Stimulated activated naive CD8-positive, alpha-beta T cell treated with anti-CD3 and anti-CD28 coated beads, Interleukin-15, Interleukin-2, amounts not matched to agents 100 U/mL and 50 U/mL, for 24 hours (primary cell): ENCODE data around the gene GFRA1.

Experiments
- ATAC-seq: fragments of 150-1000 bp; cut with Tn5 transposase; one replicate; pipeline ENCODE4 v1.10.0; 2021
- DNase-seq: peaks from one replicate; pipeline ENCODE4 v3.0.0; 2021

GFRA1 gene

DNA sequence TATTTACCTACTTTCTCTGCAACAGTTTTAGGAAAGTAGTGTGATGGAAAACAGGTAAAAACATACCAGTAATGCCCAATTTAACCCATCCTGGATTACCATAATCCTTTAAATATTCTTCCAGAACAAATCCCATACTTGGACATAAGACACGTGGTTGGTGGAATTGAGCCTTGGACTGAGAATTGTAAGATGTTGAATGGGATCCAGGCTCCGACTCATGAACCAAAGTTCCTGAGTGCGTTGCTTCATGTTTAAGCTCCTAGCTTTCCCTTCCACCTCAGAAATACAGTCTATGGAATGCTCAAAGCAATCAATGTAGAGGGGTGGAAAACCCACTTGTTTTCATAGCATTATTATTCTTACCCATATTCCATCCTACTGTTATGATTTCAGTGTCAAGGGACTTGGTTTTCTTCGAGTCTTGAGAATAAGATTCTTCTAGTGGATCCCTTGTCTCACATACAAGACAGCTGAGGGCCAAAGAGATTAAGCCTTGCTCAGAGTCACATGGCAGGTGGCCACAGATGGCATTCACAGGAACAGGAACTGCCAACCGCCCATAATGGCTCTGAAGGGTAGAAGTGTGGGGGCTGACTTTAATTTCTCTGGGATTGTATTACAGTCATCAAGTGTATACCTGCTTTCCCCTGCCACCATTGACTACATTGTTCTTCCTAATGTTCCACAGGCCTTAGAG is 171.2 kb downstream of the GFRA1 start:
- DNase-seq, result no peak
- no peak for ATAC-seq

DNA sequence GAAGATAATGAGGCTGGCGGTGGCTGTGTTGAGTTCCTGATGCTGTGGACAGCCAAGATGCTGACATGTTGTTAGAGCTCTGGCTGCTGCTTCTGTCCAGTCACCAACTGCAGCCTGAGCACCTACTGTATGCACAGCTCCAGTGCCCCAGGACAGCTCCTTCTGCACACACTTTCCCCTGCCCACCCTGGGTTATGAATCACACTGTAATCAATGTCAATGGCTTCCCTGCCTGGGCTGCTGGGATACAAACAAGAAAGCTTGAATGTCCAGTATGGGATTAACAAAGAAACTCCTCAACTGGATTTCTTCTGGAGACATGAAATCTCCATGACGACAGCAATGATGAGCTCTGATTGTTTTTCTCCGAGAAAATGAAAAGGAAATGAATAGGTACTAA is 172.0 kb downstream of the GFRA1 start:
- ATAC-seq (no peak), DNase-seq (no peak)

DNA sequence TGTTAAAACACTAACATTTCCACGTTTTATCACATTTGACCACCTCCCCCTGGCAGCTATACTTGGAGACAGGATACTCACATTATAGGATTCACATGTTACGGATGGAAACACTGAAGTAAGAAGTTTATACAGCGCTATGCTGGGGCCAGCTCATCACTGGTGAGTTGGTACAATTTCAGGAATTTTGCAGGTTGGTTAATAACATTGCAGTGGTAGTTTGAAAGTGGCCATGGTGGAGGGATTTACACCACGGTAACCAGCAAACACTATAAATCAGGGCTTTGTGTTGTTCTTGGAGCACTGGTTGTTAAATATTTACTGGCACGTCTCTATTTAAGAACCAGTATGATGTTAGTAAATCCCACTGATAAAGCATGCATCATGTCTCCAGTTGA is 174.0 kb downstream of the GFRA1 start:
- ATAC-seq, result no peak
- DNase-seq, result no peak

DNA sequence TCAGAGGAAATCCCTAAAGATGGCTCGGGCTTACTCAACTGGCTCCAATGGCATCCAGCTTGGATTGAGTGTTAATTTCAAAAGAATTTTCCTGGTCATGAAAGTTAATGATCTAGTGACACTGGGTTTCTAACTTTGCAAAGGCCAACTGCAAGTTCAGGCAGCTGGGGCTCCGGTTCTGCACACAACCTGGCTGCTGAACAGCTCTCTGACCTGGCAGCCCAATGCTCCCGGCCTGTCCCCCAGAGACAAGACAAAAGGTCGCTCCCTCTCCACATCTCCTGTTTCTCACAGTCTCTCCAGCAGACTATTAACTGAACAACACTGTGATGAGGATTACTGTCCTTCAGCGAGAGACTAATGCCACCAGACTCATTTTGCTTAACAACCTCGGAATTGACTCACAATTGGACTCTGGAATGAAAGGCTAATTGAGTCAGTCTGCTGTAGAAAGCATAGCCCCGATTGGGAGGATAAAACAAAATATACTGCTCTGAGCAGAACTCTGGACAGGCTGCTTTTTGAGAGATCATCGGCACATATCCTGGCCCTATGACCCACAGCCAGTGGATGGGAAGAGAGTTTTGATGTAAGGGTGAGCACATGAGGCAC is 174.5 kb downstream of the GFRA1 start:
- ATAC-seq, result no peak
- DNase-seq, result no peak

DNA sequence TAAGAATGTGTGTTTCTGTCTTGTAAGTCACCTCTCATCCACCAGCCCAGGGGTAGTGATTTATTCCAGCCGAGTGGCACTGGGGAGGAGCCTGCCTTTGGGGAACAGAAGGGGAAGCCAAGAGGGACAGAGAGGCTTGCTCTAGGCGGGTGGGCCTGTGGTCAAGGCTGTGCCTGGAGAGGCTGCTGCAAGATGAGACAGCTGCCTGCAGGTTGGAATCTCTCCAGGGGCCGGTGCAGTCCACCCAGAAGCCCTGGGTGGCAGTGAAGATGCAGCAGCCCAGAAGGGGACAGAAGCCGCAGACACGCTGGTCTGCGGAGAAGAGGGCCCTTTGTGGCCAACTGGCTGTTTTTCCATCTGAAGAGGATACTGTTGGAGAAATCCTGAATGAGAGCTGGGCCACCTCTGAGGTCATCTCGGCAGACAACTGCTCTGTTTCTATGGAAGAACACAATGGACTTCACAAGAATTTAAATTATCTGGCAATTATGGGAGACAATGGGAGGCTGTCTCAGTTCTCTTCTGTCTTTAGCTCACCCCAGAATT is 175.7 kb downstream of the GFRA1 start:
- ATAC-seq (no peak), DNase-seq (no peak)

DNA sequence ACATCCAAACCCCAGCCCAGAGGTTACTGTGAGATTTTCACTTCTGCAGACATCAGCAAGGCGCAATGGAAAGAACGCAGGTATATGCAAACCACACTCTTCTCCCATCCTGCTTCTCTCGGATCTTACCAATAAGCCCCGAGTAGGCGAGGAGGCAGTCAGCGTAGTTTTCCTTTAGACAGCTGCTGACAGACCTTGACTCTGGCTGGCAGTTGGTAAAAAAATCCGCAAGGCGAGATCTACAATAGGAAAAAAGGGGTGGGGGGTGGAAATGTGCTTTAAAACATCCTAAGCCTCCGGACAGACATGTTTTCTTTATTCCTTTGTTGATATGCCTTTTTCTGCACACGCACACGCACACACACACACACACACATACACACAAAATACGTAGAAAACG is 176.5 kb downstream of the GFRA1 start:
- no peak for ATAC-seq
- no peak for DNase-seq

DNA sequence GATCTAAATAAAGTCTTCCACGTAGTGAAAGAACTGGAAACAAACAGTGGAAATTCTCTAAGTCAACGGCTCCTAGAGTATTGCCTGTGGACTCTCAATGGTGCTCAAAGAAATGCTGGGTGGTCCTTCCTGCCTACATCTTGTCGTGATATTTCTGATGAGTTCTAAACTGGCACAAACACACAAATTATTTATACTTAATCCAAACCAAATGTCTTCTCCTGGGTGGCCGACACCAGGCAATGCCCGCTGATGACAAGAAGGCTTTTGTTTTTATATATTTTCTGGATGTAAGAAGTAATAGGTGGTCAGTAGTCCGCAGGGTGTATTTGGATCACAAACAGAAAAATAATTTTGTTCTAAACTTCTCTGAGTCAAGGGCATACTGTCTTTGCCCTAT is 178.7 kb downstream of the GFRA1 start:
- ATAC-seq, result no peak
- DNase-seq, result no peak

DNA sequence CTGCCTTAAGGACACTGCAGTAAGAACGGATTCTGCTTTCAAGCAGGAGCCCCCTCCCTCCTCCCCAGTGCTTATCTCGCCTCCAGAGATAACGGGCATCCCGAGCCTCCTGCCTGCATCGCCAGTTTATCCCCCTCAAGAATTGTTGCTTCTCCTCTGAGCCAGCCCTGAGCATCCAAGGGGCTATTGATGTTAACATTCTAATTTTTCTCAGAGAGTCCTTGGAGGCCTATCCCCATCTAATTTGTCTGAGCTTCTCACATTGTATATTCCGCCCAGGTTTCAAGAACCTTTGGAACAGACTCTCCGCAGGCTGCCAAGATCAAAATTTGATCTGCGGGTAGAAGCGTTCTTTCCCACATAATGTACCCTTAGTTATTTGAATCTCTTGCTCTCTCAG is 180.0 kb downstream of the GFRA1 start:
- no peak for DNase-seq
- no peak for ATAC-seq

DNA sequence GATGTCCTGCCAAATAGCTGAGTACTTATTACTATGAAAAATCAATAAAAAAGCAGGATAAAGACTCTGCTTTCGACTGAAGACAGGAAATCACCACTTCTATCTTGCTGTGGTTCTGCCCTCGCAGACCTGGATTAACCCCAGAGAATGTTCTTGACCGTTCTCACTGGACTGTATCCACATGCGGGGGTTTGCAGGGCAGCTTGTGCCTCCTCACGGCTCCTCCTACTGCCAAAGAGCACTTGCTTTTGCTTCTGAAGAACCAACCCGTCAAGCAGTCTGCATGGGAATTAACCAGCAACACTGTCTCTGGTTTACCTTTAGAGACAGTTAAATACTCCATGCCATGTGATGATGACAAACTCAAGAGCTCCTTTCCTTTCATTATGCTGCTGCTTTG is 184.0 kb downstream of the GFRA1 start:
- DNase-seq, result no peak

DNA sequence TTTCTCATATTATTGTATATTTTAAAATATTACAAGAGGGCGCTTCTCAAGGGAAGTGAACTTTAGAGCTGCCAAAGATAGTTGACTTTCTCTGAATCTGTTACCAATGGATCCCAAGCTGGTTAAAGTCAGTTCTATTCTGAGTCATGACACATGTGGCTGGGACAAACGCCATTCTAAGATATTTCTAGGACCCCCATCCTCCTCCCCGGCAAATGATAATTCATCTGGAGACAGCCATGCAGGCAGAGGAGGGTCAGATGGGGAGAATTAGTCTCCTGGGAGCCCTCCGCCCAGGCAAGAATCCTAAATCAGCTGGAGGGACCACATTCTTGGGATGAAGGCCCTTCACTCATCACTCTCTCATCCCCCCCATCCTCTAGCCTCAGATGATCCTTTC is 187.7 kb downstream of the GFRA1 start:
- no peak for DNase-seq
- ATAC-seq, result no peak

More for the DNA sequence above, 184.0 kb downstream of the GFRA1 start:
- no peak for ATAC-seq

DNA sequence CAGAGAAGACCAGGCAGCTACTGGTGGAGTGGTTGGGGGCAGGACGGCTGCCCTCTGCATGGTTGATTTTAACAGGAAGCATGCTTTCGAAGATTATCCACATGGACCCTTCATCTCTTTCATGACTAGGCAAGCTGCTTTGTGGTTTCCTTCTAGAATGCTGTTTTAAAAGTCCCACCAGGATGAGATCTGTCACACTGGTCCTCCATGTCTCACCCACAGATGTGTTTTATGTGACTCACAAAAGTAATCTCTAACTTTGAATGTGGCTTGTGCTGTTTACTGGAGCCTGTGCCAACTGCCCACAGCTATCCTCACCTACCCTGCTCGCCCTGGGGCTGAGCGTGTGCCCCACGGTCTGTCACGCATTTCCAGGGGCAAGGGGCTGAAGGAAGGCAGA is 188.8 kb downstream of the GFRA1 start:
- ATAC-seq, result no peak
- no peak for DNase-seq

DNA sequence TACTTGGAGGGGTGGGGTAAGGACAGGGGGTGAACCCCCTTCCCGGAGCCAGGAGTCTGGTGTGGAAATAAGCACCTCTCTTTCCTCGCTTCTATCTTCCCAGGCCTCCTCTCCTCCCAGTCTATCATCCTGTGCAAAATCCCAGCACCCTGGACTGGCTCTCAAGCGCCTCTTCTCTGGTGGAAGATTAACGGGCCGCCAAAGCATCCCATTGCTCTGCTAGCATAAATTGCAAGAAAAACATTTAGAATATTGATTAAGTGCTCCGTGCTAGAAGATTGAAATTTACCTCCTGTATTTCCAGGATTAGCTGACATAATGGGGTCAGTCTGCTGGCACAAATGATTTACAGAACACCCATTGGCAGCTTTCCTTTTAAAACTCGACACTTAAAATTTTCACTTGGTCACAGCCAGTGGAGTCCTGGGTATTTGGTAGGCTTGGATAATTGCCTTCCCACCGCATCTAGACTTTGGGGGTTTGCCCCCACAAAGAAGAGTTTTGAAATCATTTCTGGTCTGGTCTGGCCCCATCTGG is 189.7 kb downstream of the GFRA1 start:
- ATAC-seq (no peak), DNase-seq (no peak)

DNA sequence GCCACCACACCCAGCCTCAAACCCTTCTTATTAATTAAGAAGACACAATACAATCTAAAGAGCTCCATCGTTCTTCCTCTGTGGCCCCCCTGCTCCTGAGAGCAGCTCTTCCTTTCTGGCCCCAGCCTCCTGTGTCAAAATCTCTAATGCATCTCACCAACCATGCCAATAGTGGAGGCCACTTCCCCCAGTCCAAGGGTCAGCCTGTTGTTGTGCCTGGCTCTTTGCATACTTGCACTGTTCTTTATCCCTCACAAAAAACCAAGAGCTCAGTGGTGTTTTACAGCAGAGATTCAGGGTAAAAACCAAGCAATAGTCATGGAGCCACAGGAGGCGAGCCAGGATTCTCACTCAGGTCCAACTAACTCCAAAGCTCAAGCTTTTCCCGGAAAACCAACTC is 190.2 kb downstream of the GFRA1 start:
- no peak for ATAC-seq
- no peak for DNase-seq

DNA sequence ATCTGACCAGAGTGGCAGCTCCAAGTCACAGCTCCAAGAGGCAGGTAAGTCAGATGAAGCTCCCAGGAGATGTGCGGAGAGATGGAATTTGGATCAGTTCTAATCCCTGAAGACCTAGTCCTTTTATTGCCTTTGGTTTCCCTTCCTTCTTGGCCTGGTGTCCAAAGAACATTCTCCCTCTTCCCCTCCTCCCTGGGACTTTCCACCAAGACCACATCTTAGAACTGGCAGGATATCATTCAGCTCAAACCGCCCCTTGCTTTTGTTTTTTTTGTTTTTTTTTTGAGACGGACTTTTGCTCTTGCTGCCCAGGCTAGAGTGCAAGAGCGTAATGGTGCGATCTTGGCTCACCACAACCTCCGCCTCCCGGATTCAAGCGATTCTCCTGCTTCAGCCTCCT is 190.8 kb downstream of the GFRA1 start:
- DNase-seq (no peak), ATAC-seq (no peak)

DNA sequence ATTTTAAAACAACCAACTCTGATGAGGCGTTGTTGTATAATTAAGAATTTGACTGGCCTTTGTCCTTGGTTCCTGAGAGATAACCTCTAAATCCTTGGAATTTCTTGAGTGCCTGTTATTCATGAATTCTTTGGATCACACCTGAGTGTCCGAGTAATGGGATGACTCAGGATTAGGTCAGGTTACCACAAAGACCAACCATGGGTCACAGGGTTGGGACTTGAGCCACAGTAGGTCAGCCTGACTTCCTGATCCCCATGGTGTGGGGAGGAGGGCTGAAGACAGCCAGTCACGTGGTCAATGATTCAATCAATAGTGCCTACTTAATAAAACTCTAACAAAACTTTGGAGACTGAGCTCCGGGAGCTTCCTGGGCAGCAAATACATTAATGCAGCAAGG is 192.5 kb downstream of the GFRA1 start:
- ATAC-seq (no peak), DNase-seq (no peak)

DNA sequence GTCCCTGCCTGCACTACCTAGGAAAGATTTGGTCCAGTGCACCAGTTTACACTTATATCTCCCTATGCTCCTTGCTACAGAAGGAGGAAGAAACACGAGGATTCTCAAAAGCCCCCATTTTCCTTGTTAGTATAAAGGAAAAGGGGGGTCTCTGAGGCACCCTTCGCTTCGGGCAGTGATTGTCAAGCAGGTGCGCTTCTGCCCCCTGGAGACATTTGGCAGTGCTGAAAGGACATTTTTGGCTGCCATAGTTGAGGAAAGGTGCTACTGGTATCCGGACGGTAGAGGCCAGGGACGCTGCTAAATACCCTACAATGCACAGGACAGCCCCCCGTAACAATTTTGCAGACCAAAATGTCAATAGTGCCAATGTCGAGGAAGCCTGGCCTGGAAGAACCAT is 193.7 kb downstream of the GFRA1 start:
- DNase-seq (no peak), ATAC-seq (no peak)

DNA sequence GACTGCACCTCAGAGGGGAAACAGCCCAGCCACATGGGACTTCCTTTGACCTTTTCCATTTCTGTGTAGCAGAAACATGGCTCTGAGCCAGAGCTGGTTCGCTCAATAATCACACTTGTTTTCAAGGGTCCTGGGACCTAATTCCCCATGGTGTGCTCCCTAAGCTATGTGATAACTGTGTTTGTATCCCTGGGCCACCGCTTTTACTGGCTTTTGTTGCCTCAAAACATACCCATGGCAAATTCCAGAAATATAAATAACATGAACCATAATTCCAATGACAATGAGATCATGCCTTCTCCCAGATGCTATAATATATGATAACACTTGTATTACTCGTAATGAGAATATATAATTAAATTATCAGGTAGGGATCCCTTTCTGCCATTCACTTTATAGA is 196.4 kb downstream of the GFRA1 start:
- ATAC-seq, result no peak
- DNase-seq, result no peak

DNA sequence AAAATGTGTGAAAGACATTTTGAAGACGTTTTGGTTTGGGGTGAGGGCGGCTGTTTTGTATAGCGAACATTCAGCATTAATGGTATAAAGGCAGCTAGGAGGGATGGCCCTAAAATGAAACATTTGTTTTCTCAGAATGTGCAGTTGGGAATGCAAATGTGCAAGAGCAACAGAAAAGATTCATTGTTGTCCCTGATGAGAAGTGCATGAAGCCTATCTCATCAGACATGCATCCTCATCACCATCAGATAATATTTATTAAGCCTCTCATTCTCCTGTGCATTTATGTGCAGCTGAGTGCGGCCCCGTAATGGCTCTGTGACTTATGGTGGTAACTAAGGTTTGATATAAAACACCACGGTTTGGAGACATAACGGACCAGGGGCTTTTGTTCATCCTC is 199.5 kb downstream of the GFRA1 start:
- DNase-seq (no peak), ATAC-seq (no peak)

DNA sequence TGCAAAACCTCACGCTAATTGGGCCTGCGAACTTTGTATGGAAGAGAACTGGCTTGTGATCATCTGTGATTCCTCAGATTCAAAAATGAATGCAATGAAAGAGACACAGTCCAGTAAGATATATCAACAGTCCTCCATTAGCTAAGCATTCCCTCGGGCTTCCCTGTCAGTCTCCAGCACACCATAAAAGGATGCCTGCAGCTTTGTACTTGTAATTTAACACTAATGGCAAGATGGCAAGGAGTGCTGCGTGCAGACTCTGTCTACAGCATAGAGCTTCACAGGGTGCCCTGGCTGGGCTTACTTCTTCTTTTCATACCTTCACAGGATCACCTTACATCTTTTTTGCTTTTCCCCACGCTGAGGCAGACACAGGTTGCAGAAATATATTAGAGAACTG is 200.0 kb downstream of the GFRA1 start:
- ATAC-seq, result no peak
- DNase-seq, result no peak

DNA sequence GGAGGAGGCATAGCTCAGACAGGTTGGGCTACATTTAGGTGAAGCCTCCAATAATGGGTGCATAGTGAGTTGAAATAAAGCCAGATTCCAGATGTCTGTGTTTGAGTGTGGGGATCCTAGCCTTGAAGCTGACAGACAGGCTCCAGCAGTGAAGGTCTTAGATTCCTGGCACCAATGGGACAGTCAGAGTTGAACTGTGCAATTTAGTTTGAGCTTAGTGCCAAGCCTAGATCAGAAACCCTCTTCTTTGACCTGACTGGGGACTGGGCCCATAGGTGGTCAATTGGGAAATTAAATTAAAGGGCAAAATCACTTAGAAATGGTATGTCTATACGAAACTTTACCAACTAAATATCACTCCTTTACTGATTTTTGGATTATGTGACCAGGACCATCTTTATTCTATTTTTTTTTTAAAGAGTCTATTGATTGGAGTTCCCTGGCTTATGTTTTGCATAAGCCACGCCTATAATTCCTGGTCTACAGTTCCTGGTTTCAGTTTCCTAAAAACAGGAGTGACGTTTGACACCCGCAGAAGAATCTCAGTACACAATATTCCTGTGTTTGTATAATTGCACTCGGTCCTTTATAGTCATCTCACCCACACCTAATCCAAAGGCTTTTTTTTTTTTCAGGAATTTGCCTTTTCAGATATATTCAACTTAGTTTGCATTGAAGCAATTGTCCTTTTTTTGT is 201.4 kb downstream of the GFRA1 start:
- DNase-seq, result no peak
- no peak for ATAC-seq

DNA sequence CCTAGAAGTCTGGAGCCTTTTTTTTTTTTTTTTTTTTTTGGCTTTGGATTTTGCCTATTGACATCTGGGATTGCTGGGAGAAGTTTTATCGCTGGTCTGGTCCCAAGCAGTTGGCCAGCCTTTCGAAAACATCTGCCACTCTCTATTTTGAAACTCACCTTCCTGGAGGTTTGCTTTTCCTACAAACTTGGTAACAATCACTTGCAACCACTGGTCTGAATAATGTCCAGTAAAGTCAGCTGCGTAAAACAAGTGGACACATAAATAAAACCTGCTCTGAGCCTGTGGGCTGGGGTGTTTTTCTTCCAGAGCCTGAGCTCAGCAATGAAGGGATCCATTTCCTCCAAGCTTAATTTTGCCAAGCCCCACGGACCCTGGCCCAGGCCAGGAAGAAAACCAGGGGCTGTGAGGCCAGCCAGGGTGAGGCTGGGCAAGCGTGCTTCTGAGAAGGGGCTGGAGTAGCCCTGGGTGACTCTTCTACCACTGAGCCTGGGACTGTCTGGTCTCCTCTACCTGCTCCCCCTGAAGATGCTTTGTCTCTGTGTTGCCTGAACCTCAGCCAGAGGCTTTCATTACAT is 202.2 kb downstream of the GFRA1 start:
- no peak for DNase-seq
- ATAC-seq, result no peak

DNA sequence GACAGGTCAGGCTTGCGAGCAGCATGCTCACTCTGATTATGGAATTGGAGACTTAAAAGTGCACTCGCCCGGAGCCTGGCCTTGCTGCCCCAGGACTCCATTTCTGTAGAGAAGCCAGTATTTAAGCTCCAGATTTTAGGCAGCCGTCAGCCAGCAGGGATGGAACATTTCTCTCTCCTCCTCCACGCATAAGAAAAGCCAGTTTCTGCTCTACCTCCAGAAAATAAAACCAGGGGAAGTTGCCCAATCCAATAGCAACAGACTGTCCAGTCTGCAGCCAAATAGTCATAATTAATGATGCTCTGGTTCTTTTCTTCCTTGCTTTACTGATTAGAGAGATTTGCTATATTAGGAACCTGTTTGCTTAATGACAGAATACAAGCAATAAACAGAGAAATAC is 203.2 kb downstream of the GFRA1 start:
- DNase-seq (no peak), ATAC-seq (no peak)

DNA sequence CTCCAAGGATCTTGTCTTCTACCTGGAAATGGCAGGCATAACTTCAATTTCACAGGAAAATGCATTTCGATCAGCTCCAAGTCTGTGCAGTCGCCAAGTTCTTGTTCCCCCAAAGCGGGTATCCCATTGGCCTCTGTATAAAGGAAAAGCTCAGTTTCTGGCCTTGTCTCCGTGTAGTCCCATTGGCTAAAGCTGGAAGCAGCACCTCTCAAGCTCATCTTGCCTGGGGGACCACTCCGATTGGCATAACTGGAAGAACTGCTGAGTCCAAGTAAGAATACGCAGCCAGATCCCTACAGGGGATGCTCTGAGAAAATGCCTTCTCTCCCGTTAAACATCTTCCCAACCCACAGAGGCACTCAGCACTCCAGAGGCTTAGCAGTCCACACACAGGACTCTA is 205.2 kb downstream of the GFRA1 start:
- ATAC-seq (no peak), DNase-seq (no peak)
